NCI-H226 (cell line): Measurements from ENCODE around the gene LEFTY1.

Source experiments
- DNase-seq: peaks from one replicate; pipeline ENCODE4 v3.0.0-alpha.2; 2015

Gene LEFTY1

GRCh38 chr1:225871359-225872074, 17.4 kb downstream of the LEFTY1 start:
- no peak for DNase-seq

GRCh38 chr1:225870911-225871310, 18.0 kb downstream of the LEFTY1 start:
- no peak for DNase-seq

GRCh38 chr1:225868631-225869330, 20.2 kb downstream of the LEFTY1 start:
- DNase-seq: no peak

- no peak for DNase-seq
Observed at GRCh38 chr1:225866981-225867380, 22.0 kb downstream of the LEFTY1 start.

GRCh38 chr1:225866061-225866837, 22.7 kb downstream of the LEFTY1 start:
- DNase-seq: no peak

- DNase-seq: no peak
Observed at GRCh38 chr1:225865514-225865913, 23.4 kb downstream of the LEFTY1 start.

GRCh38 chr1:225863167-225863566, 25.8 kb downstream of the LEFTY1 start:
- DNase-seq: no peak

GRCh38 chr1:225862581-225862950, 26.4 kb downstream of the LEFTY1 start:
- no peak for DNase-seq

GRCh38 chr1:225861834-225862580, 26.9 kb downstream of the LEFTY1 start:
- no peak for DNase-seq

GRCh38 chr1:225860876-225861441, 28.0 kb downstream of the LEFTY1 start:
- DNase-seq: no peak

- no peak for DNase-seq
Observed at GRCh38 chr1:225860107-225860506, 28.8 kb downstream of the LEFTY1 start.

- no peak for DNase-seq
Observed at GRCh38 chr1:225859151-225859550, 29.8 kb downstream of the LEFTY1 start.

- DNase-seq: no peak
Observed at GRCh38 chr1:225857256-225857655, 31.7 kb downstream of the LEFTY1 start.

- no peak for DNase-seq
Observed at GRCh38 chr1:225855503-225856300, 33.2 kb downstream of the LEFTY1 start.

GRCh38 chr1:225853441-225853840, 35.5 kb downstream of the LEFTY1 start:
- no peak for DNase-seq

GRCh38 chr1:225852413-225853124, 36.4 kb downstream of the LEFTY1 start:
- DNase-seq: no peak

- DNase-seq: no peak
Observed at GRCh38 chr1:225851805-225852204, 37.1 kb downstream of the LEFTY1 start.

GRCh38 chr1:225850370-225850769, 38.6 kb downstream of the LEFTY1 start:
- no peak for DNase-seq

- no peak for DNase-seq
Observed at GRCh38 chr1:225849925-225850324, 39.0 kb downstream of the LEFTY1 start.

- no peak for DNase-seq
Observed at GRCh38 chr1:225848030-225848955, 40.7 kb downstream of the LEFTY1 start.
